KOPT-K1 (cell line): ENCODE data around the gene NMNAT2.

Experiments
- H3K27ac ChIP-seq: fragments of 200-600 bp; sonication (generic); 2 replicates; pipeline ENCODE4 v1.5.1; 2016; ENCODE audit warnings: antibody characterized with exemption, mild to moderate bottlenecking, low read depth, low read length; ENCODE audit not compliant: poor library complexity, severe bottlenecking
- H3K36me3 ChIP-seq: fragments of 200-600 bp; sonication (generic); 2 replicates; pipeline ENCODE4 v1.5.1; 2017; ENCODE audit warnings: antibody characterized with exemption, mild to moderate bottlenecking, low read length, moderate library complexity; ENCODE audit not compliant: insufficient read depth
- H3K9me3 ChIP-seq: fragments of 200-600 bp; sonication (generic); 2 replicates; pipeline ENCODE4 v1.5.1; 2017; ENCODE audit warnings: antibody characterized with exemption, low read length, mild to moderate bottlenecking; ENCODE audit not compliant: insufficient read depth, poor library complexity, severe bottlenecking

NMNAT2 gene

GRCh38 chr1:183394435-183394834 is 23.7 kb downstream of the NMNAT2 start:
- Histone ChIP-seq H3K27ac (no peak overlapping the region), H3K36me3 (no peaks in the 10 kb centered on the region), H3K9me3 (no peaks in the 10 kb centered on the region)

- H3K9me3 ChIP-seq, result no peaks in the 10 kb centered on the region
- H3K27ac ChIP-seq, result no peak overlapping the region
- H3K36me3 ChIP-seq, result no peaks in the 10 kb centered on the region
Observed at GRCh38 chr1:183391863-183392262, 26.3 kb downstream of the NMNAT2 start.

GRCh38 chr1:183390561-183390960 is 27.6 kb downstream of the NMNAT2 start:
- H3K27ac ChIP-seq, result no peak overlapping the region

GRCh38 chr1:183388735-183389134 is 29.4 kb downstream of the NMNAT2 start:
- H3K27ac ChIP-seq, result no peak overlapping the region
- no peaks in the 10 kb centered on the region for H3K36me3 ChIP-seq
- no peaks in the 10 kb centered on the region for H3K9me3 ChIP-seq

More at GRCh38 chr1:183390561-183390960, 27.6 kb downstream of the NMNAT2 start:
- H3K36me3 ChIP-seq, result no peaks in the 10 kb centered on the region
- H3K9me3 ChIP-seq, result no peaks in the 10 kb centered on the region

- H3K36me3 ChIP-seq, result no peaks in the 10 kb centered on the region
Observed at GRCh38 chr1:183385340-183386144, 32.6 kb downstream of the NMNAT2 start.

GRCh38 chr1:183379951-183380350 is 38.2 kb downstream of the NMNAT2 start:
- Histone ChIP-seq H3K27ac (no peak overlapping the region), H3K9me3 (no peaks in the 10 kb centered on the region), H3K36me3 (no peaks in the 10 kb centered on the region)

More at GRCh38 chr1:183385340-183386144, 32.6 kb downstream of the NMNAT2 start:
- H3K9me3 ChIP-seq, result no peaks in the 10 kb centered on the region
- H3K27ac ChIP-seq, result no peak overlapping the region

GRCh38 chr1:183375381-183375780 is 42.8 kb downstream of the NMNAT2 start:
- no peak overlapping the region for H3K27ac ChIP-seq
- H3K36me3 ChIP-seq, result no peaks in the 10 kb centered on the region
- no peaks in the 10 kb centered on the region for H3K9me3 ChIP-seq

- no peaks in the 10 kb centered on the region for H3K9me3 ChIP-seq
- no peak overlapping the region for H3K27ac ChIP-seq
- no peaks in the 10 kb centered on the region for H3K36me3 ChIP-seq
Observed at GRCh38 chr1:183374825-183375224, 43.4 kb downstream of the NMNAT2 start.

GRCh38 chr1:183372586-183373230 is 45.5 kb downstream of the NMNAT2 start:
- no peak overlapping the region for H3K27ac ChIP-seq
- no peaks in the 10 kb centered on the region for H3K9me3 ChIP-seq
- no peaks in the 10 kb centered on the region for H3K36me3 ChIP-seq

- Histone ChIP-seq H3K36me3 (no peaks in the 10 kb centered on the region), H3K9me3 (no peaks in the 10 kb centered on the region), H3K27ac (no peak overlapping the region)
Observed at GRCh38 chr1:183370399-183371058, 47.7 kb downstream of the NMNAT2 start.

- no peaks in the 10 kb centered on the region for H3K9me3 ChIP-seq
- H3K36me3 ChIP-seq, result no peaks in the 10 kb centered on the region
- no peak overlapping the region for H3K27ac ChIP-seq
Observed at GRCh38 chr1:183368213-183369108, 49.7 kb downstream of the NMNAT2 start.

GRCh38 chr1:183366116-183366515 is 52.1 kb downstream of the NMNAT2 start:
- Histone ChIP-seq H3K27ac (no peak overlapping the region), H3K36me3 (no peaks in the 10 kb centered on the region)

GRCh38 chr1:183365676-183366075 is 52.5 kb downstream of the NMNAT2 start:
- no peaks in the 10 kb centered on the region for H3K9me3 ChIP-seq
- no peak overlapping the region for H3K27ac ChIP-seq
- H3K36me3 ChIP-seq, result no peaks in the 10 kb centered on the region

More at GRCh38 chr1:183366116-183366515, 52.1 kb downstream of the NMNAT2 start:
- no peaks in the 10 kb centered on the region for H3K9me3 ChIP-seq

GRCh38 chr1:183365093-183365492 is 53.1 kb downstream of the NMNAT2 start:
- H3K27ac ChIP-seq, result no peak overlapping the region
- H3K9me3 ChIP-seq, result no peaks in the 10 kb centered on the region
- no peaks in the 10 kb centered on the region for H3K36me3 ChIP-seq
